ENCODE results near the gene PLOD1. TPM values are rescaled to one million over a fixed set of nuclear protein-coding genes. Genes with fewer than 3 reads are reported as not detected.

PLOD1 gene
- total RNA-seq, 1 donor from 2014 or later = 477 TPM

GRCh38 chr1:11955221-11955620 is 20.7 kb downstream of the PLOD1 start:
- TF ChIP-seq CTCF (IDR thresholded peaks at IDR 0.05) = no peak
- Mint-ChIP-seq H3K27ac (ENCODE audit: unreplicated experiment) (no peak overlapping the region), H3K9me3 (ENCODE audit: low read depth) (no peaks in the 10 kb centered on the region), H3K4me3 (ENCODE audit: unreplicated experiment) (no peak overlapping the region), H3K4me1 (ENCODE audit: low read depth) (no peaks in the 10 kb centered on the region), H3K27me3 (ENCODE audit: low read depth) (no peaks in the 10 kb centered on the region), H3K36me3 (ENCODE audit: low read depth) (peaks cover 31% of the 10 kb centered on the region)
- no peak for DNase-seq (ENCODE audit: low spot score)

- Mint-ChIP-seq H3K27ac (ENCODE audit: unreplicated experiment) (no peak overlapping the region), H3K36me3 (ENCODE audit: low read depth) (peaks cover 21% of the 10 kb centered on the region), H3K9me3 (ENCODE audit: low read depth) (no peaks in the 10 kb centered on the region), H3K4me3 (ENCODE audit: unreplicated experiment) (no peak overlapping the region), H3K27me3 (ENCODE audit: low read depth) (no peaks in the 10 kb centered on the region), H3K4me1 (ENCODE audit: low read depth) (no peaks in the 10 kb centered on the region)
- TF ChIP-seq CTCF (IDR thresholded peaks at IDR 0.05) = no peak
- no peak for DNase-seq (ENCODE audit: low spot score)
Measured at GRCh38 chr1:11957398-11957797, 22.9 kb downstream of the PLOD1 start.

GRCh38 chr1:11957897-11958296 is 23.4 kb downstream of the PLOD1 start:
- no peak for TF ChIP-seq CTCF (IDR thresholded peaks at IDR 0.05)
- Mint-ChIP-seq H3K27ac (ENCODE audit: unreplicated experiment) (no peak overlapping the region), H3K36me3 (ENCODE audit: low read depth) (peaks cover 20% of the 10 kb centered on the region), H3K4me1 (ENCODE audit: low read depth) (no peaks in the 10 kb centered on the region), H3K9me3 (ENCODE audit: low read depth) (no peaks in the 10 kb centered on the region), H3K27me3 (ENCODE audit: low read depth) (no peaks in the 10 kb centered on the region), H3K4me3 (ENCODE audit: unreplicated experiment) (no peak overlapping the region)
- no peak for DNase-seq (ENCODE audit: low spot score)

GRCh38 chr1:11960276-11960675 is 25.8 kb downstream of the PLOD1 start:
- no peaks in the 10 kb centered on the region for H3K4me1 Mint-ChIP-seq (ENCODE audit: low read depth)
- DNase-seq (ENCODE audit: low spot score) = no peak
- no peaks in the 10 kb centered on the region for H3K9me3 Mint-ChIP-seq (ENCODE audit: low read depth)
- no peak overlapping the region for H3K27ac Mint-ChIP-seq (ENCODE audit: unreplicated experiment)
- no peak for TF ChIP-seq CTCF (IDR thresholded peaks at IDR 0.05)
- peaks cover 30% of the 10 kb centered on the region for H3K36me3 Mint-ChIP-seq (ENCODE audit: low read depth)
- no peaks in the 10 kb centered on the region for H3K27me3 Mint-ChIP-seq (ENCODE audit: low read depth)
- H3K4me3 Mint-ChIP-seq (ENCODE audit: unreplicated experiment) = no peak overlapping the region

GRCh38 chr1:11960715-11961114 is 26.2 kb downstream of the PLOD1 start:
- Mint-ChIP-seq H3K4me1 (ENCODE audit: low read depth) (no peaks in the 10 kb centered on the region), H3K27ac (ENCODE audit: unreplicated experiment) (no peak overlapping the region), H3K36me3 (ENCODE audit: low read depth) (peaks cover 30% of the 10 kb centered on the region), H3K27me3 (ENCODE audit: low read depth) (no peaks in the 10 kb centered on the region), H3K4me3 (ENCODE audit: unreplicated experiment) (no peak overlapping the region), H3K9me3 (ENCODE audit: low read depth) (no peaks in the 10 kb centered on the region)
- TF ChIP-seq CTCF (IDR thresholded peaks at IDR 0.05) = no peak
- DNase-seq (ENCODE audit: low spot score) = no peak

Data from chondrocyte (in vitro differentiated cells).